ENCODE data around the gene KLK3.

The KLK3 gene

DNA sequence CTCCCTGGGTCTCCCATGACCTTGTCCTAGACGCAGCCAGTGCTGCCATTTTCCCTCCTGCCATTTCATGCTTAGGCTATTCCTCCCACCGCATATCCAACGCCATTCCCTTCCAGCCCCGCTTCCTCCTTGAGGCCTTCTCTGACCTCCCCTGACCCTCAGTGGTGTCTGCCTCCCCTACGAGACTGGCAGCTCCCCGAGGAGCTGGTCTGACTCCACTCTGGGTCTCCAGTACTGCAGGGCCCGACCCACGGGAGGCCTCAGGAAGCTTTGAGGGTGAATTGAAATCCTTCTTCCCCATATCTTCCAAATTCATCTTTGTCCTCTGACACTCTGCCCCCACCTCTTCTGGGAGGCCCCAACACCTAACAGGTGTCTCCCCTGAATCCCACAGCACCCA is 22.0 kb upstream of the KLK3 start:
- no peak for DNase-seq

DNA sequence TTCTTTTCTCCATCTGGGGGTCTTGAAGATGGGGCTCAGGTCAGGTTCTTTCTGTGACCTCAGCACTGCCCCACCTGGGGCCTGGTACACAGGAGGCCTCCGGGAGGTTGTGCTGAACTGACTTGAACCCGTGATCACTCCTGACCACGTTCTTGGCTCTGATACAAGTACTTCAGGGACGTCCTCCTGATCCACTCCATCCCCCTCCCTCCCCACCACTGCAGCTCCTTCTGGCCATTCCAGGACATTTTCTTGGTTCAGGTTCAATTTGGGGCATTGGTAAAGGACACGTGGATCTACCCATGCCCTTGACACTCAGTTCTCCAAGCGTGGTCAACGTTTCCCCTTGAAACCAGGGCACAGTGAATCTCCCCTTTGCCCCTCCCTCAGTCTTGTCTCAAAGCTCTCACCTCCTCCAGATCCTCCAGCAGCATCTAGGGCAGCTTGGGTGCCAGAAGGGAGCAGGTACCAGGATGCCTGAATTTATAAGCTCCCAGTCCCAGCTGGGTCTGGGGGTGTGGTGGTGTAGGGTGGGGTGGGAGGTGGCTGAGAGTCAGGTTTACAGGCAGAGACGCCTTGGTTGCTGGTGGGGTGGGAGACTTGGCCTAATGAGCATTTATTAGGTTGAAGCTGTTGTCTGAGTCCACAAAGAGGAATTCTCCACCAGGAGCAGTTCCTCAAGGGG is 21.5 kb upstream of the KLK3 start, which contains the start of gene KLK15:
Gene KLK15 (minus strand): TSS at position 458 of the 685 bp plus-strand sequence. CDS start 2,082 bp downstream, outside the sequence.
- no peak for DNase-seq

DNA sequence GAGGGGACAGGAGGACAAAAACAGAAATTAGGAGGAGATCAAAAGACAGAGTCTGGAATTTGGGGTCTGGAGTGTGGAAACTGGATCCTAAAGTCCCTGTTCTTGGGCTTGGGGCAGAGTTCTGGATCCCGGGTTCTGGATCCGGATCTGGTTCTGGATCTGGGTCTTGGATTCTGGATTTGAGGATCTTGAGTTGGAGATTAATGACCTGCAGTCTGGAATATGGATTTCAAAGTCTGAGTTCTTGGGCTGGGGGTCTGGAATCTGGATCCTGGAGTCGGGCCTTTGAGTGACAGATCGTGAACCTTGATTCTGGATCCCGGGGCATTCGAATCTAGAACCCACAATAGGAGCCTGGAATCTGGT is 20.9 kb upstream of the KLK3 start:
- DNase-seq = no peak

DNA sequence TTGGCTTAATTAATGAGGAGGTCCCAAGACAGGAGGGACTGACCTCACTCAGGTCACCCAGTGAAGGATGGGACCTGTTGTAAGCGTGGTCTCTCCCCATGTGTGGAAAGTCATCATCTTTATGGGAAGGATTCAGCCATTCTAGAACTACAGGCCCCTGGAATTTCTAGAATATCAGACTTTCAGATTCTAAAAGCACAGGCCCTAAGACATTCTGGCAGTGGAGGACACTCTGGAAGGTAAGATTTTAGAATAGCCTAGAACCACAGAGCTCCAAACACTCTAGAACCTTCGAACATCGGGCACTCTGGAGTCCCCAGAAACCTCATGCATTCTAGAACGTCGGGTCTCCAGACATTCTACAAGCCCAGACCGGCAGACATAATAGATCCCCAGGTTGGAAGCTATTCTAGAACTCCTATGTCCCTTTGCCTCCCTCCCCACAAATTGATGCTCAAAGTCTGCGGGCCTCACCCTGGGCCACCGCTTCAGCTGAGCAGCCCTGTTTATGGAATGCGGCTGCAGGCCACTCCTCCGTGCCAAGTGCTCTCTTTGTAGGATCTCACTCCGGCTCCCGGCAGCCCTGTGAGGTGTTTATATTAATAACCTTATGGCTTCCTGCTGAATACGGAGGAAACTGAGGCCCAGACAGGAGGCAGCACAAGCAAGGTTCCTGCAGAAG is 19.5 kb upstream of the KLK3 start:
- no peak for DNase-seq

DNA sequence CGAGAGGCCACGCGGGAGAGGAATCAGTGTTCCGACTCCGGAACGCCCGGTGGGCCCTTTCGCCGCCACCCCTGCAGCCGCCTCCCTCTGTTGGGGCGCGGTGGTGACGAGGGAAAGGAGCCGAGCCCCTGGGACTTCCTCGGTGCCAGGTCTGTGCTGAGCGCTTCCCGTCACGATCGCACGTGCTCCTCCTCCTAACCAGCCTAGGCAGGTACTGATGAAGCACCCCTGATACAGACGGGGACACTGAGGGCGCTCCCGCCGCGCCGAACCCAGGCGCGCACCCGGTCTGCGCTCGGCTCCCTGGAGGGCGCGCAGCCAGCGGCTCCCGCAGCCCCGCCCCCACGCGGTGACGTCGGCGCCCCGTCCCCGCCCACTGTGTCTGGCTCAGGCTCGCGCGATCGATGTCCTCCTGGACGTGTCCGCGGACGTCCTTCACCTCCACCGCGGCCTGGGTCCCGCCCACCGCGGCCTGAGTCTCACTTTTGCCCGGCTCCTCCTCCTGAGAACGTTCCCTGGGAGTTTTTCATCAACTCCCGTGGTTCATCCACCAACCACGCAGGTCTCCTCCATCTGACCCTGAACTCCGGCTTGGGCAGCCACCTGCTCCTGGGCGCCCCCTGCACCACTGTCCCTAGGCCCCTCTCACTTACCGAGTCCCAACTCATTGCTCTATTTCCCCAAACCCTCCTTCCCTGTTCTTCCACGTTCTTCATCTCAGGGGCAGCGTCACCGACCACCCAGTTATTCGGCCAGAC is 18.8 kb upstream of the KLK3 start:
- peak; percentile 59 to 85 for DNase-seq

DNA sequence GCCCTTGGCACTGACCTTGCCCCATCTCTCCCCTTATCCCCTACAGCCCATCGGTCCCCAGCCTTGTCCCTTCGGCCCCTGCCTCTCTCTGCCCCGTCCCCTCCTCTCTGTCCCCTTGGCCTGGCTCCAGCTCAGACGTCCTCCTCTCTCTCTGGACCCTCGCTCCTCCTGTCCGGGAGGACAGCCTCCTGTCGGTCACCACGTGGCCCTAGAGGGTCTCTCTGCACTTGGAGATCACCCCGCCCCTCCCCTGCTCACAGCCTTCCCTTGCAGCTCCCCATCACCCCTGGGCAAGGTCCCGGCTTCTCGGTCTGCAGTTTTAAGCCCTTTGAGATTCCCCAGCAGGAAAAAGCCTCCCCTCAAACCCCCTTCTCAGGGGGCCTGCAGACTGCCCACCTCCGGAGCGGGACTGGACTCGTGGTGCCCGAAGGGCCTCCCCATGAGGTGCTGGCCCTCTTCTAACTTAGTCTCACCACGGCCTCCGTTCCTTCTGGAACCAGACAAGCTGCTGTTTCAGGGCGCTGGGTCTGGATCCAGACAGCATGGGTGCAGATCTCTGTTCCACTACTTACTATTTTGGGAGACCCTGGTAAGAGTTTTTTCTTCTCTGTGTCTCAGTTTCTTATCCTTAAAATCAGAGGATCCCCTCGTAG is 18.0 kb upstream of the KLK3 start:
- no peak for DNase-seq

DNA sequence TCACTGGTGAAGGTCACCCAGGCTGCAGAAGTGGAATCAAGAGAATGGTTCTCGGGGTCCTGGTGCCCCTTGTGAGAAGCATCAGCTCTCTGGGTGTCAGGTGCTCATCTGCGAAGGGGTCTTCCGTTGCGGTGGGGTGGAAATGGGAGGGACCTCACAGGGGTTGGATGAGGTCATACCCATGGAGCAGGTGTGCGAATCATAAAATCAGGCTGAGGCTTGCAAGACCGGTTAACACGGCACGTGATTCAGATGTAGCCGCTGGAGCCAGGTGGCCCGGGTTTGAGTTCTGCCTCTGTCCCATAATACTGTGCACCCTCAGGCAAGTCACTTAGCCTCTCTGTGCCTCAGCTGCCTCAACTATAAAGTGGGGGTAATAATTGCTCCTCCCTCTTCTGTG is 17.4 kb upstream of the KLK3 start:
- DNase-seq = no peak

DNA sequence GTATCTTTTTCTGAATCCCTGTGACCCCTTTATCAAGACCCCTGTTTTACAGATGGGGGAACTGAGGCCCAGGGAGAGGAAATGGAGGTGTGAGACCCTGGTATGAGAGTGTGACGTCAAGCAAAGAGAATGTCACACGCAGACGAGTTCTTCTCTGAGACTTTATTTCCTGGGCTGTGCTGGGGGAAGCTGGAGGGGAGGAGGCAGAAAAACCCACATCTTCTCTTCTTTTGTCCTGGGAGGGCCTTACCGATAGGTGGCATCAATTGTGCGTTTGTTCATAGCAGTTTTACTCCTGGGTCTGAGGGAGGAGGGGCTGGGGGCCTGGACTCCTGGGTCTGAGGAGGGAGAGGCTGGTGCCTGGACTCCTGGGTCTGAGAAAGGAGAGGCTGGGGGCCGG is 16.5 kb upstream of the KLK3 start:
- no peak for DNase-seq

DNA sequence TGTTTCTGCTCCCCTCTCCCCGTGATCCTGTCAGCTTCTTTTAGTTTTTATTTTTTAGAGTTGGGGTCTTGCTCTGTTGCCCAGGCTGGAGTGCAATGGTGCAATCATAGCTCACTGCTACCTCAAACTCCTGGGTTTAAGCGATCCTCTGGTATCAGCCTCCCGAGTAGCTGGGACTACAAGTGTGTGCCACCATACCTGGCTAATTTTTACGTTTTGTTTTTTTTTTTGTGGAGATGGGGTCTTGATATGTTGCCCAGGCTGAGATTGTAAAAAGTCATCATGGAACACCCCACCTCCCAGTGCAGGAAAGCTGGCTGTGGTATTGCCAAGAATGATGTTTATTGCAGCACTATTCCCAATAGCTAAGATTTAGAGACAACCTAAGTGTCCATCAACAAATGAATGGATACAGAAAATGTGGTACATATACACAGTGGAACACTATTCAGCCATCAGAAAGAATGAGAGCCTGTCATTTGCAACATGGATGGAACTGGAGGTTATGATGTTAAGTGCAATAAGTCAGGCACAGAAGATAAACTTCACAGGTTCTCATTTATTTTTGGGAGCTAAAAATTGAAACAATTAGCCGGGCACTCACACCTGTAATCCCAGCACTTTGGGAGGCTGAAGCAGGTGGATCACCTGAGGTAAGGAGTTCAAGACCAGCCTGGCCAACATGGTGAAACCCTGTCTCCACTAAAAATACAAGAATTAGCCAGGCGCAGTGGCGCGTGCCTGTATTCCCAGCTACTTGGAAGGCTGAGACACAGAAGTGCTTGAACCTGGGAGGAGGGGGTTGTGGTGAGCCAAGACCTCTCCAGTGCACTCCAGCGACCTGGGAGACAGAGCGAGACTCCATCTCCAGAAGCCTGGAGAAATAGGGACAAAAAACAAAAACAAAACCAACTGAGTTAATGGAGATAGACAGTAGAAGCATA is 14.7 kb upstream of the KLK3 start:
- DNase-seq = no peak

DNA sequence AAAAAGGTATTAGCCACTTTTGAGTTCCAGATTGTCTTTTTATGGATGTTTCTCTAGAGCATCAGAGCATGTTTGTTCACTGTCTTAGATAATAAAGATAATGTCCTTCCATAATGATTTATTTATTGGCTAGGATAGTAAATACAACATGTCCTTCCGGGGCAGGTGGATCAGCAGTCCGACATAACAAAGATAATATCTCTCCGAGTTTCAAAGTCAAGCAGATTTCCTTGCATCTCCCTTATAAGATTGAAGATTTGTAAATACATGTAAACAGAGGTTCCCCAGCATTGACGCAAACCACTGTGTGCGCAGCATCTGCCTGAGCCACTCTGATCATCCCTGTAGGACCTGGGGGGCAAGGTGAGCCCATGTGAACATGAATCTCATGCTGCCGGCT is 12.6 kb upstream of the KLK3 start:
- DNase-seq = no peak

DNA sequence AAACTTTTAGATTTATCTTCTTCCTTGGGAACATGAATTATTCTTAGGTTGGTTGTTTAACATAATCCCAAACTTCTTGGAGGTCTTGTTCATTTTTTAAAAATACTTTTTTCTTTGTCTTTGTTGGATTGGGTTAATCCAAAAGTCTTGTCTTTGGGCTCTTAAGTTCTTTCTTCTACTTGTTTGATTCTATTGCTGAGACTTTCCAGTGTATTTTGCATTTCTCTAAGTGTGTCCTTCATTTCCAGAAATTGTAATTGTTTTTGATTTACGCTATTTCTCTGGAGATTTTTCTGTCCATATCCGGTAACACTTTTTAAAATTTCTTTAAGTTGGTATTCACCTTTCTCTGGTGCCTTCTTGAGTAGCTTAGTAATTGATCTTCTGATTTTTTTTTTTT is 11.5 kb upstream of the KLK3 start:
- no peak for DNase-seq

DNA sequence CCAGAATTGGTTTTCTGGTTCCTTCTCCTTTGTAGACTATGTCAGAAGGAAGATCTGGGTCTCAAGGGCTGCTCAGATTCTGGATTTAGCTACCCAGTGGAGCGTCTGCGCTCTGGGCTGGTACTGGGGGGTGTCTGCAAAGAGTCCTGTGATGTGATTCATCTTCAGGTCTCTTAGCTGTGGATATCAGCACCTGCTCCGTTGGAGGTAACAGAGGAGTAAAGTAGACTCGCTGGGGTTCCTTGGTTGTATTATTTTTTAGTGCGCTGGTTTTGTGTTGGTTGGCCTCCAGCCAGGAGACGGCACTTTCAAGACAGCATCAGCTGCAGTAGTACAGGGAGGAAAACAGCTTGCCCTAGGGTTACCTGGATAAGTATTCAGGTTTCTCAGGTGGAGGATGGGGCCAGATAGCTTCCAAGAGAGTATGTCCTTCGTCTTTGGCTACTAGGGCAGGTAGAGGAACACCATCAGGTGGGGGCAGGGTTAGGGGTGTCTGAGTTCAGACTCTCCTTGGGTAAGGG is 11.0 kb upstream of the KLK3 start:
- DNase-seq = no peak

DNA sequence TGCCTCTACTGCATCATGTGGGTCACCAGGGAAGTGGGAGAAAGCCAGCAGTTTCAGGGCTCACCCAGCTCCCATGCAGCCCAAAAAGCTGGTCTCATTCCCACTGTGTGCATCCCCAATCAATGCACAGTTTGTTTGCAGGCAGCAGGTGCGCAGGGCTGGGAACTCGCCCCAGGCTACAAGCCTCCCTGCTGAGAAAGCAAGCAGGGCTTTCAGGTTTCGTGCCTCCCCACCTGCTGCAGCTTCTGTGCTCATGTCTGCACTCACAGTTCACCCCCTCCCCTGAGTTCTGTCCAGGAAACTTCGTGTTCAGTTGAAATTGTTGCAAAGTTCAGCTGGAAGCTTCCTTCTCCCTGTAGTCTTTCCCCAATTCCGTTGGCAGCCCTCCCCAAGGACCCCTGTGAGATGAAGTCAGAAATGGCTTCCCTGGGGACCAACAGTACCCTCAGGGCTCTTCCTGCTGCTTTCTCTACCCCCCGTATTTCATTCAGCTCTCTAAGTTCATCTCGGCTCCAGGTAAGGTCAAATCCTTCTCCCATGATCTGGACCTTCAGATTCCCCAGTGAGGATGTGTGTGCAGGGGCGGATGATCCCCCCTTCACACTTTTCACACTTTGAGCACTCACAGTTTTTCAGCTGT is 10.3 kb upstream of the KLK3 start:
- DNase-seq = peak in 1 of 2 experiments; percentile 20

DNA sequence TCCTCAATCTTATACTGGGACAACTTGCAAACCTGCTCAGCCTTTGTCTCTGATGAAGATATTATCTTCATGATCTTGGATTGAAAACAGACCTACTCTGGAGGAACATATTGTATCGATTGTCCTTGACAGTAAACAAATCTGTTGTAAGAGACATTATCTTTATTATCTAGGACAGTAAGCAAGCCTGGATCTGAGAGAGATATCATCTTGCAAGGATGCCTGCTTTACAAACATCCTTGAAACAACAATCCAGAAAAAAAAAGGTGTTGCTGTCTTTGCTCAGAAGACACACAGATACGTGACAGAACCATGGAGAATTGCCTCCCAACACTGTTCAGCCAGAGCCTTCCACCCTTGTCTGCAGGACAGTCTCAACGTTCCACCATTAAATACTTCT is 4.0 kb upstream of the KLK3 start:
- DNase-seq = no peak

DNA sequence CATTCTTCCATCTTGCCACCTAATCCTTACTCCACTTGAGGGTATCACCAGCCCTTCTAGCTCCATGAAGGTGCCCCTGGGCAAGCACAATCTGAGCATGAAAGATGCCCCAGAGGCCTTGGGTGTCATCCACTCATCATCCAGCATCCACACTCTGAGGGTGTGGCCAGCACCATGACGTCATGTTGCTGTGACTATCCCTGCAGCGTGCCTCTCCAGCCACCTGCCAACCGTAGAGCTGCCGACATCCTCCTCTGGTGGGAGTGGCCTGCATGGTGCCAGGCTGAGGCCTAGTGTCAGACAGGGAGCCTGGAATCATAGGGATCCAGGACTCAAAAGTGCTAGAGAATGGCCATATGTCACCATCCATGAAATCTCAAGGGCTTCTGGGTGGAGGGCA is 3.1 kb upstream of the KLK3 start:
- DNase-seq = no peak

DNA sequence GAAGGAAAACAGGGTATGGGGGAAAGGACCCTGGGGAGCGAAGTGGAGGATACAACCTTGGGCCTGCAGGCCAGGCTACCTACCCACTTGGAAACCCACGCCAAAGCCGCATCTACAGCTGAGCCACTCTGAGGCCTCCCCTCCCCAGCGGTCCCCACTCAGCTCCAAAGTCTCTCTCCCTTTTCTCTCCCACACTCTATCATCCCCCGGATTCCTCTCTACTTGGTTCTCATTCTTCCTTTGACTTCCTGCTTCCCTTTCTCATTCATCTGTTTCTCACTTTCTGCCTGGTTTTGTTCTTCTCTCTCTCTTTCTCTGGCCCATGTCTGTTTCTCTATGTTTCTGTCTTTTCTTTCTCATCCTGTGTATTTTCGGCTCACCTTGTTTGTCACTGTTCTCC is 2.7 kb downstream of the KLK3 start:
- no peak for DNase-seq

DNA sequence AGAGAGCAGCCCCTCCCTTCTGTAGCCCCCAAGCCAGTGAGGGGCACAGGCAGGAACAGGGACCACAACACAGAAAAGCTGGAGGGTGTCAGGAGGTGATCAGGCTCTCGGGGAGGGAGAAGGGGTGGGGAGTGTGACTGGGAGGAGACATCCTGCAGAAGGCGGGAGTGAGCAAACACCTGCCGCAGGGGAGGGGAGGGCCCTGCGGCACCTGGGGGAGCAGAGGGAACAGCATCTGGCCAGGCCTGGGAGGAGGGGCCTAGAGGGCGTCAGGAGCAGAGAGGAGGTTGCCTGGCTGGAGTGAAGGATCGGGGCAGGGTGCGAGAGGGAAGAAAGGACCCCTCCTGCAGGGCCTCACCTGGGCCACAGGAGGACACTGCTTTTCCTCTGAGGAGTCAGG is 4.2 kb downstream of the KLK3 start:
- no peak for DNase-seq

DNA sequence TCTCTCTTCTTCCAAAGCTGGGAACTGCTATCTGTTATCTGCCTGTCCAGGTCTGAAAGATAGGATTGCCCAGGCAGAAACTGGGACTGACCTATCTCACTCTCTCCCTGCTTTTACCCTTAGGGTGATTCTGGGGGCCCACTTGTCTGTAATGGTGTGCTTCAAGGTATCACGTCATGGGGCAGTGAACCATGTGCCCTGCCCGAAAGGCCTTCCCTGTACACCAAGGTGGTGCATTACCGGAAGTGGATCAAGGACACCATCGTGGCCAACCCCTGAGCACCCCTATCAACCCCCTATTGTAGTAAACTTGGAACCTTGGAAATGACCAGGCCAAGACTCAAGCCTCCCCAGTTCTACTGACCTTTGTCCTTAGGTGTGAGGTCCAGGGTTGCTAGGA is 5.1 kb downstream of the KLK3 start:
- DNase-seq = no peak

DNA sequence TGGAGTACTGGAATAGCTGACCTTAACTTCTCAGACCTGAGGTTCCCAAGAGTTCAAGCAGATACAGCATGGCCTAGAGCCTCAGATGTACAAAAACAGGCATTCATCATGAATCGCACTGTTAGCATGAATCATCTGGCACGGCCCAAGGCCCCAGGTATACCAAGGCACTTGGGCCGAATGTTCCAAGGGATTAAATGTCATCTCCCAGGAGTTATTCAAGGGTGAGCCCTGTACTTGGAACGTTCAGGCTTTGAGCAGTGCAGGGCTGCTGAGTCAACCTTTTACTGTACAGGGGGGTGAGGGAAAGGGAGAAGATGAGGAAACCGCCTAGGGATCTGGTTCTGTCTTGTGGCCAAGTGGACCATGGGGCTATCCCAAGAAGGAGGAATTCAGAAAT is 6.3 kb downstream of the KLK3 start:
- DNase-seq = no peak

DNA sequence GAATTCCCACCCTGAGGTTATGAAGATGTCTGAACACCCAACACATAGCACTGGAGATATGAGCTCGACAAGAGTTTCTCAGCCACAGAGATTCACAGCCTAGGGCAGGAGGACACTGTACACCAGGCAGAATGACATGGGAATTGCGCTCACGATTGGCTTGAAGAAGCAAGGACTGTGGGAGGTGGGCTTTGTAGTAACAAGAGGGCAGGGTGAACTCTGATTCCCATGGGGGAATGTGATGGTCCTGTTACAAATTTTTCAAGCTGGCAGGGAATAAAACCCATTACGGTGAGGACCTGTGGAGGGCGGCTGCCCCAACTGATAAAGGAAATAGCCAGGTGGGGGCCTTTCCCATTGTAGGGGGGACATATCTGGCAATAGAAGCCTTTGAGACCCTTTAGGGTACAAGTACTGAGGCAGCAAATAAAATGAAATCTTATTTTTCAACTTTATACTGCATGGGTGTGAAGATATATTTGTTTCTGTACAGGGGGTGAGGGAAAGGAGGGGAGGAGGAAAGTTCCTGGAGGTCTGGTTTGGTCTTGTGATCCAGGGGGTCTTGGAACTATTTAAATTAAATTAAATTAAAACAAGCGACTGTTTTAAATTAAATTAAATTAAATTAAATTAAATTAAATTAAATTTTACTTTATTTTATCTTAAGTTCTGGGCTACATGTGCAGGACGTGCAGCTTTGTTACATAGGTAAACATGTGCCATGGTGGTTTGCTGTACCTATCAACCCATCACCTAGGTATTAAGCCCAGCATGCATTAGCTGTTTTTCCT is 7.0 kb downstream of the KLK3 start:
- DNase-seq = no peak

DNA sequence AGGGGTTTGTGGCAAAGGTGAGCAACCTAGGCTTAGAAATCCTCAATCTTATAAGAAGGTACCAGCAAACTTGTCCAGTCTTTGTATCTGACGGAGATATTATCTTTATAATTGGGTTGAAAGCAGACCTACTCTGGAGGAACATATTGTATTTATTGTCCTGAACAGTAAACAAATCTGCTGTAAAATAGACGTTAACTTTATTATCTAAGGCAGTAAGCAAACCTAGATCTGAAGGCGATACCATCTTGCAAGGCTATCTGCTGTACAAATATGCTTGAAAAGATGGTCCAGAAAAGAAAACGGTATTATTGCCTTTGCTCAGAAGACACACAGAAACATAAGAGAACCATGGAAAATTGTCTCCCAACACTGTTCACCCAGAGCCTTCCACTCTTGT is 14.8 kb downstream of the KLK3 start:
- DNase-seq = no peak

Measured in NCI-H1930 (cell line).